ENCODE results near the gene DERA. TPM values are rescaled to one million over a fixed set of nuclear protein-coding genes. Genes with fewer than 3 reads are reported as not detected.

Gene DERA
- total RNA-seq, 1 experiment from 2014 or later: 67.6 TPM

GRCh38 chr12:16020031-16020430 lies 108.9 kb downstream of the DERA start:
- no peak for DNase-seq
- Histone ChIP-seq H3F3A (ENCODE audit: insufficient read depth, low read depth) (no peaks in the 10 kb centered on the region), H3K4me3 (no peak overlapping the region), H2AFZ (no peak overlapping the region), H3K9me2 (ENCODE audit: insufficient read depth) (no peaks in the 10 kb centered on the region), H3K27me3 (ENCODE audit: insufficient read depth, low read depth) (no peaks in the 10 kb centered on the region), H3K4me1 (replicated peaks; ENCODE audit: insufficient read depth) (no peaks in the 10 kb centered on the region), H4K20me1 (ENCODE audit: insufficient read depth) (no peaks in the 10 kb centered on the region), H3K9me3 (ENCODE audit: insufficient read depth, low read depth) (peaks cover 5% of the 10 kb centered on the region; the same call in 1 of the 2 replicates), H3K4me2 (no peak overlapping the region), H3K79me2 (ENCODE audit: low read depth) (no peaks in the 10 kb centered on the region), H3K36me3 (ENCODE audit: low read depth) (no peaks in the 10 kb centered on the region), H3K27ac (no peak overlapping the region)
- TF ChIP-seq EZH2 (IDR thresholded peaks at IDR 0.05; ENCODE audit: low read depth) (no peak), CTCF (conservative IDR thresholded peaks at IDR 0.05) (no peak)
- POLR2A ChIA-PET (ENCODE audit: unreplicated experiment): no interaction called here
- CTCF ChIA-PET: no interaction called here
- intact Hi-C loops (cut with micrococcal nuclease; ENCODE audit: unreplicated experiment): no loop called here
- BruUV-seq (replicated peaks): no TSS peak

- Histone ChIP-seq H4K20me1 (ENCODE audit: insufficient read depth) (no peaks in the 10 kb centered on the region), H3K36me3 (ENCODE audit: low read depth) (no peaks in the 10 kb centered on the region), H3K79me2 (ENCODE audit: low read depth) (no peaks in the 10 kb centered on the region), H3K27me3 (ENCODE audit: insufficient read depth, low read depth) (no peaks in the 10 kb centered on the region), H3K9me3 (ENCODE audit: insufficient read depth, low read depth) (no peaks in the 10 kb centered on the region), H3K9me2 (ENCODE audit: insufficient read depth) (no peaks in the 10 kb centered on the region), H3F3A (ENCODE audit: insufficient read depth, low read depth) (no peaks in the 10 kb centered on the region), H3K27ac (no peak overlapping the region), H3K4me2 (no peak overlapping the region), H2AFZ (no peak overlapping the region), H3K4me3 (no peak overlapping the region), H3K4me1 (replicated peaks; ENCODE audit: insufficient read depth) (no peaks in the 10 kb centered on the region)
- DNase-seq: no peak
- ChIA-PET CTCF (no interaction called here), POLR2A (ENCODE audit: unreplicated experiment) (interaction anchor here (0.6 kb wide), 1 partner anchor 108 kb away, joined by 3 read pairs; no protein-coding TSS in a partner anchor)
- TF ChIP-seq EZH2 (IDR thresholded peaks at IDR 0.05; ENCODE audit: low read depth): no peak
- no peak for TF ChIP-seq CTCF (conservative IDR thresholded peaks at IDR 0.05)
- intact Hi-C loops (cut with micrococcal nuclease; ENCODE audit: unreplicated experiment): no loop called here
- no TSS peak for BruUV-seq (replicated peaks)
Observed at GRCh38 chr12:16021026-16021425, 109.9 kb downstream of the DERA start.

GRCh38 chr12:16021676-16022075 lies 110.5 kb downstream of the DERA start:
- H3K9me3 ChIP-seq (ENCODE audit: insufficient read depth, low read depth): no peaks in the 10 kb centered on the region
- no peak overlapping the region for H3K4me2 ChIP-seq
- CTCF ChIA-PET: no interaction called here
- H3K79me2 ChIP-seq (ENCODE audit: low read depth): no peaks in the 10 kb centered on the region
- no peak overlapping the region for H3K4me3 ChIP-seq
- intact Hi-C loops (cut with micrococcal nuclease; ENCODE audit: unreplicated experiment): no loop called here
- H3F3A ChIP-seq (ENCODE audit: insufficient read depth, low read depth): no peaks in the 10 kb centered on the region
- TF ChIP-seq CTCF (conservative IDR thresholded peaks at IDR 0.05) (no peak), EZH2 (IDR thresholded peaks at IDR 0.05; ENCODE audit: low read depth) (no peak)
- no peaks in the 10 kb centered on the region for H4K20me1 ChIP-seq (ENCODE audit: insufficient read depth)
- no peak overlapping the region for H2AFZ ChIP-seq
- POLR2A ChIA-PET (ENCODE audit: unreplicated experiment): no interaction called here
- BruUV-seq (replicated peaks): no TSS peak
- no peaks in the 10 kb centered on the region for H3K4me1 ChIP-seq (replicated peaks; ENCODE audit: insufficient read depth)
- H3K27ac ChIP-seq: no peak overlapping the region
- no peak for DNase-seq
- H3K27me3 ChIP-seq (ENCODE audit: insufficient read depth, low read depth): no peaks in the 10 kb centered on the region
- no peaks in the 10 kb centered on the region for H3K36me3 ChIP-seq (ENCODE audit: low read depth)
- no peaks in the 10 kb centered on the region for H3K9me2 ChIP-seq (ENCODE audit: insufficient read depth)
